ENCODE measurements around the gene KCNAB1.

Gene KCNAB1

GRCh38 chr3:156449710-156450574, 329.6 kb downstream of the KCNAB1 start:
- DNase-seq (ENCODE audit: low read depth in 2 of 2): no peak

GRCh38 chr3:156455839-156456238, 335.5 kb downstream of the KCNAB1 start:
- no peak for DNase-seq (ENCODE audit: low read depth in 2 of 2)

DNA sequence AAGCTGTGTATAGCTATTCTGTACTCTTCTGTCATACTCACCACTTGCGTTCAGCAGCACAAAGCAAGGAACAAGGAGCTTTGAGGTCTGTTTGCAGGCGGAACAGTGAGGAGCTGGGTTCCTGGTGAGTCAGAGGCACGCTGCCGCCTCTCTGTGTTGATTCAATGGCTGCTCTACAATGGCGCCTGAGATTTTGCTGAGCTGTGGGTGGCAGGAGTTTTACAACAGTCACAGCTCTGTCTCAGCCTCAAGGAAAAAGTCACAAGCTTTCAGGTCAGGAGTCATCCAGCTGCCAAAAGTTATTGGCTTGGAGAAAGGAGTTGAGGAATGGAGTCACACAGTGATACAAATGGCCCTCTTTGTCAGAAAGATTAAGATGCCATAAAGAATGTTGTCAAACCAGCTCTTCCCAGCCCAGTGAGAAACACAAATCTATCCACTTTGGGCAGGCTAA, 336.4 kb downstream of the KCNAB1 start:
- no peak for DNase-seq (ENCODE audit: low read depth in 2 of 2)

DNA sequence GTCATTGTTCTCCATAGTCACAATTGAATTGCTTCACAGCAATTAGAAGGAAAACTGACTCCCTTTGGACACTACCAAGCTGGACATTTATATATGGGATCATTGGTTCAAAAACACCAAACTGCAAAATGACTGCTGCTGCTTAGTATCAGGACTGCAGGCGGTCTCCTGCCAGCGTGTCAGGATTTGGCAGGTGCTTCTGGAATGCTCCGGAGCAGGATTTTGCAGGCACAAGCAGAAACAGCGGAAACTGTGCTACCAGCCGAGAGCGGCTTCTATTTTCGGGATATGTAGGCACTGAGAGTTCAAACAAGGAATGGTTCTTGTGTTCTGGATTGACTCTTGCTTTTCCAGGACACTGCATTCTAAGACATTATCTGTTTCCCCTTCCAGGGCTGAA, 339.1 kb downstream of the KCNAB1 start:
- no peak for DNase-seq (ENCODE audit: low read depth in 2 of 2)

- DNase-seq (ENCODE audit: low read depth in 2 of 2): no peak
These were observed 339.8 kb downstream of the KCNAB1 start for GRCh38 chr3:156460206-156460611.

- DNase-seq (ENCODE audit: low read depth in 2 of 2): no peak
These were observed 341.5 kb downstream of the KCNAB1 start for GRCh38 chr3:156461889-156462288.

DNA sequence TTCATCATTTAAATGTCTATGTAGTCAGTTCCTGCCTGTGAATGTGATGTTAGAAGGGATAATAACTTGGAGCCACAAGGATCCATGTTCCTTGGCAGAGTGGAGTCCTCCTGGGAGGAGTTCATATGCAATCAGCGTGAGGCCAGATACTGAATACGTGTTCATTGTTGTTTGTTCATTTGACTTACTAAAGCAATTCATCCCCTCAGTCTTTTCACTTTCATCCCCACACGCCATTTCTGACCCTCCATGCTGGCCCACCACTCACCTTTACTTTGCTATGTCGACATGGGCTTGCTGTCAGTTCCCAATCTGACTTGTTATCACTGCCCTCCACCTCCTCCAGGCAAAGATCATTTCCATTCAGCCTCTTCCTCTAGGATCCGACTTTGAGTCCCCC, 342.7 kb downstream of the KCNAB1 start:
- no peak for DNase-seq (ENCODE audit: low read depth in 2 of 2)

DNA sequence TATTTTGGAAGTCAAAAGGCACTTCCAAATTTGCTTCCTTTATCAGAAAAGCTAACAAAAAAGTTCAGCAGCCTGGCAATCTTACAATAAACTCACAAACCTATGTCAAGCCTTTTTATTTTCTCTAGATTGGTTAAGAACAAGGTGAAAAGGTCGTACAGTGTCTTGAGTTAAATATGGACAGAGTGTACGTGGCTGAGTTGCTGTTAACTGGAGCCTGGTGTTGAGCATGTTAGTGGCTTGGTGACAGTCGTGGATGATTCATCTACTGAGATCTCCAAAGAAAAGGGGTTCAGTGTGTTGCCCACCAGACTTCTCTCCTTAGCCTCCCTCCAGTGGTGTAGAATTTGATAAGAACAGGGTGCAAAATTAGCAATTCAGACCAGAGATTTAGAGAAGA, 344.8 kb downstream of the KCNAB1 start:
- no peak for DNase-seq (ENCODE audit: low read depth in 2 of 2)

DNA sequence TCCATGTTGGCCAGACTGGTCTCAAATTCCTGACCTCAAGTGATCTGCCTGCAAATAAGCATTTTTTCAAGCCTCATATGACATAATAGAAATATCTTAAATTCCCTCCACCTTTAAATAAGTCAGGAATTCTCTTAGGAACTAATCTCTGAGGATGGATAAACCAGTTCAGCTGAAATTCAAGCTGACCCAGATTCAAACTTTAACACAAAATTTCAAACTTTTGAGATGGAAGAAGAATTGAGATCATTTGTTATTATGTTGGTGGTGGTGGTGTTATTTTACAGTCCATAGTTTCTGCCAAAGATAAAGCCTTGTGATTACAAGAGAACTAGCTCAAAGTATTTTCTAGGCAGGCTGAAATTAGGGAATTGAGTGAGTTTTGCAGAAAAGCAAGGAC, 349.1 kb downstream of the KCNAB1 start:
- no peak for DNase-seq (ENCODE audit: low read depth in 2 of 2)

DNA sequence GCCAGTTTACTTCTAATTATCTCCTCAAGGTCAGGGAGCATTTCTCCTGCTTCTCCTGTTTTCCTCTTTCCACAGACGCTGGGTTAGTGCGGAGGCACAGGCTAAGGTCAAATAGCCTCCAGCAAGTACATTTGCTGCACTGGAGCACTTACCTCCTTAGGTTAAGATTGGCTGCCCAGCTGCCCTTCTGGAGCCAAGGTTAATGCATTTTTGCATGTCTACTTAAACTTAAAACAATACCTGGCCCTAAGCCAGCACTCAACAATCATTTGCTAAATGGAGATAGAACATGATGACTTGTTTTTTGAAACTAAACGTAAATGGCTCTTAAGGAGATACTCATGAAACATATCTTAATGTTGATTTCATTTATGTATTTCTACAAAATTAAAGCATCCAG, 351.1 kb downstream of the KCNAB1 start:
- DNase-seq (ENCODE audit: low read depth in 2 of 2): no peak

- no peak for DNase-seq (ENCODE audit: low read depth in 2 of 2)
These were observed 351.8 kb downstream of the KCNAB1 start for GRCh38 chr3:156472150-156472549.

GRCh38 chr3:156472684-156473083, 352.3 kb downstream of the KCNAB1 start:
- DNase-seq (ENCODE audit: low read depth in 2 of 2): no peak

GRCh38 chr3:156473341-156473740, 353.0 kb downstream of the KCNAB1 start:
- no peak for DNase-seq (ENCODE audit: low read depth in 2 of 2)

GRCh38 chr3:156474560-156475389, 354.4 kb downstream of the KCNAB1 start:
- no peak for DNase-seq (ENCODE audit: low read depth in 2 of 2)

GRCh38 chr3:156477323-156477722, 356.9 kb downstream of the KCNAB1 start:
- DNase-seq (ENCODE audit: low read depth in 2 of 2): no peak

DNA sequence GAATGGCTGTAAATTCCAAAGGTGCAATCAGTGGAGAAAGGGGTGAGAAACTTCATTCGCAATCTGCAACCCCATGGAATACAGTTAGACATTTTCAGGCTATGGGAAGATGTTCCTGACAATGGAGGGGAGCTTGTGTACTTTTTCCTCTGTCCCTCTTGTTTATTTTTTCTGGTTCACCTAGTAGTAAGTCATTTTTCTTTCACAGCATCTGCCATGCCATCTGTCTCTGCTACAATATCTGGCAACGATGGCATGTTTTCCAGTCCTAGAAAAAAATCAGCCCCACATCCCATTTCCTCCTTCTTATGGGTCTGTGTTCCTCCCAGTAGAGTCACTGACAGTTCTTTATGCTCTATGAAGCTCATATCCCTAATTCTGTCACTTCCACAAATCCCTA, 358.5 kb downstream of the KCNAB1 start:
- DNase-seq (ENCODE audit: low read depth in 2 of 2): no peak

- no peak for DNase-seq (ENCODE audit: low read depth in 2 of 2)
These were observed 359.2 kb downstream of the KCNAB1 start for GRCh38 chr3:156479604-156480003.

GRCh38 chr3:156480949-156481348, 360.6 kb downstream of the KCNAB1 start:
- DNase-seq (ENCODE audit: low read depth in 2 of 2): no peak

DNA sequence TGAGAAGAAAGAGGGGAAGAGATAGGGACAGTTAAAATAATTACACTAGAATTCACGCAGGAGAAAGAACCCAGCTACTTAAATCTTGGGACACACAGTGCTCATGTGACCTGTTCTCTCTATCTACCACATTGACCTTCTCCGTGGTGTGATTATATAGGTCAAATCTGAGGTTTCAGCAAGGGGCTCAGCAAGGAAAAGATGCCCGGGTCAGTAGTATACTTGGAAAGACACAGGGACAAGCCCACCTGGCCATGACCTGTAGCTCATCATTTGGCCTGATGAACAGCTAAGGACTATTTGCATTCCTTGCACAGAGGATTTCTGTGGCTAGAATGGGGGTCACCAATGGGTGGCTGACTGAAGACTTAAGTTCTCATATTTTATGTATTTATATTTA, 362.6 kb downstream of the KCNAB1 start:
- no peak for DNase-seq (ENCODE audit: low read depth in 2 of 2)

GRCh38 chr3:156483426-156483825, 363.0 kb downstream of the KCNAB1 start:
- peak in 1 of 2 donors; percentile 5 for DNase-seq (ENCODE audit: low read depth in 2 of 2)

DNA sequence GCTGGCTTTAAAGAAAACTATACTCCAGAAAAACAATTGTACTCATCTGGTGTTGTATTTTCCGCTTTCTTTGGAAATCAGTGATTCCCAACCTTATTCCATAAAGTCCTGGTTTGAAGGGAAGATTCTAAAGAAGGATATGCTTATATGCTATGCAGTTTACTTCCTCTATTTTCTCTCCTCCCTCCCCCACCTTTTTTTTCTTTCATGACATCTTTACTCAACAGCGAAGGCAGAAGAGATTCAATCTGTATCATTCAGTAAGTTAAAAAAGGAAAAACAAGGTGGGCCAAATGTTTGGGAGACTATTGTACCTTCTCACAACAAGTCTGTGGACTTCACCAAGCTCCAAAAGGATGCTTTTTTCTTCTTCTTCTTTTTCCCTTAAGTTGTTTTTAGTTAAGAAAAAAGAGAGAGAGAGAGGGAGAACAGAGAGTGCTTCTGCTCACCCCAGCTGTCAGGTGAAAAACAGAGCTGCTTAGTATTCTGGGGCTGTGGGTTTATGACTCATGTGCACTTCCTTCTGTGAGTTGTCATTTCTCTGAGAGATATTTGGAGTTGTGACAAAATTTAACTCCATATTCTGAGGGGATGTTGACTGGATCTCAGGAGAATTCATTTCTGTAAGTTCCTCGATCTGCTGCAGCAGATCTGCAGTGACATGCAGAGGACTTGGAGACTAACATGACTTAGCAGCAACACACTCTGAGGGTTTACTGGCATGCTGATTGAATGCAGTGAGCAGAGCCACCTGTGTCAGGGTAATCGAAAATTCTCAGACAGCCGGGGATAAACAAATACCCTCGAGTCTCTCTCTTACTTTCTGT, 363.8 kb downstream of the KCNAB1 start:
- peak; percentile 8 to 28 for DNase-seq (ENCODE audit: low read depth in 2 of 2)

DNA sequence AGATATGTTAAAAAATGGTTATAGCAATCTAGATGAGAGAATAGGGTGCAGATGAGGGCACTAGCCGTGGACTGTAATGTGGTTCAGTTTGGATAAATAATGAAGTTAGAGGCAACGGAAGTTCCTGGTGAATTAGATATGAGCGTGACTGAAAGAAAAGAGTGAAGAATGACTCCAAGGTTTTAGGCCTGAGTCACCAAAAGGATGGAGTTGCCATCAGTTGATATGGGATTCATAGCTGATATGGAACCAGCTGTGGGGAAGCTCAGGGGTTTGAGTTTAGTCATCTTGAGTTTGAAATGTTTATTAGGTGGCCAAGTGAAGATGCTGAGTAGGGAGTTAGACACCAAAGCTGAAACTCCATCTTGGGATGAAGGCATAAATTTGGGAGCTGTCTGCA, 368.4 kb downstream of the KCNAB1 start:
- no peak for DNase-seq (ENCODE audit: low read depth in 2 of 2)

Data from activated CD4-positive, alpha-beta T cell treated with anti-CD3 and anti-CD28 coated beads for 24 hours (primary cell).